Colonic mucosa (tissue), 4 donors: Measurements from ENCODE around the gene DISP2. TPM values are rescaled to one million over a fixed set of nuclear protein-coding genes. Genes with fewer than 3 reads are reported as not detected.

Source experiments
- DNase-seq: peaks from one replicate; pipeline ENCODE4 v3.0.0-alpha.2; 2020
- H3K27ac ChIP-seq: fragments of 200-600 bp; one replicate; pipeline ENCODE4 v1.8.0; 2021
- H3K27me3 ChIP-seq: fragments of 200-600 bp; one replicate; pipeline ENCODE4 v1.8.0; 2021
- H3K36me3 ChIP-seq: fragments of 200-600 bp; one replicate; pipeline ENCODE4 v1.8.0; 2021
- H3K4me1 ChIP-seq: fragments of 200-600 bp; one replicate; pipeline ENCODE4 v1.8.0; 2021; ENCODE audit warnings: mild to moderate bottlenecking
- H3K4me3 ChIP-seq: fragments of 200-600 bp; one replicate; pipeline ENCODE4 v1.8.0; 2021
- H3K9ac ChIP-seq, 2 donors: one replicate each; pipeline ENCODE4 v1.7.0; 2013; ENCODE audit warnings: control low read depth in 2 of 2, low read depth in 2 of 2, low read length in 2 of 2
- H3K9me3 ChIP-seq: fragments of 200-600 bp; one replicate; pipeline ENCODE4 v1.8.0; 2021
- CTCF ChIP-seq: fragments of 200-600 bp; IDR thresholded peaks from one replicate; pipeline ENCODE4 v1.8.0; 2022; ENCODE audit warnings: antibody characterized with exemption, mild to moderate bottlenecking
- intact Hi-C: fragments of 100-400 bp; cut with DNase I; formaldehyde crosslinking; loops from one replicate; pipeline ENCODE4 v1.14.1; 2022
- total RNA-seq, 2 donors: library from RNA; stranded (reverse); fragmentation: NEBNext Ultra II Directional in 1 of 2; extraction: Animal tissue kit (Norgen Biotek cat#: 25700) in 1 of 2; gene quantifications; one replicate each; pipeline ENCODE4 v1.2.1, GENCODE V29; 2021
- donor health status: healthy.
- donor health status: DM: no; HTN: no; CAD: no.
- donor health status: DM: no; HTN: no; CAD: no.

The DISP2 gene
- total RNA-seq, 2 donors from 2014 or later, result 12.6 to 16.3 TPM

GRCh38 chr15:40323953-40324937 lies 33.8 kb upstream of the DISP2 start:
- Histone ChIP-seq H3K4me3 (peak overlapping the region; percentile 81), H3K27me3 (no peaks in the 10 kb centered on the region), H3K36me3 (no peaks in the 10 kb centered on the region), H3K4me1 (peaks cover 5% of the 10 kb centered on the region), H3K9ac (peak overlapping the region; percentile 66 to 70), H3K9me3 (no peaks in the 10 kb centered on the region), H3K27ac (peak overlapping the region; percentile 28)
- intact Hi-C loops, result loop anchor here (5.0 kb wide), 2 partner anchors 43 to 98 kb away; no protein-coding TSS in a partner anchor
- TF ChIP-seq CTCF, result no peak
- DNase-seq, result no peak

- Histone ChIP-seq H3K9ac (peak overlapping the region; percentile 66 to 70), H3K27me3 (no peaks in the 10 kb centered on the region), H3K27ac (peak overlapping the region; percentile 28), H3K4me1 (peaks cover 5% of the 10 kb centered on the region), H3K4me3 (peak overlapping the region; percentile 81), H3K36me3 (no peaks in the 10 kb centered on the region), H3K9me3 (no peaks in the 10 kb centered on the region)
- TF ChIP-seq CTCF, result no peak
- no peak for DNase-seq
- intact Hi-C loops, result no loop called here
Observed at GRCh38 chr15:40325188-40325587, 32.8 kb upstream of the DISP2 start.

DNA sequence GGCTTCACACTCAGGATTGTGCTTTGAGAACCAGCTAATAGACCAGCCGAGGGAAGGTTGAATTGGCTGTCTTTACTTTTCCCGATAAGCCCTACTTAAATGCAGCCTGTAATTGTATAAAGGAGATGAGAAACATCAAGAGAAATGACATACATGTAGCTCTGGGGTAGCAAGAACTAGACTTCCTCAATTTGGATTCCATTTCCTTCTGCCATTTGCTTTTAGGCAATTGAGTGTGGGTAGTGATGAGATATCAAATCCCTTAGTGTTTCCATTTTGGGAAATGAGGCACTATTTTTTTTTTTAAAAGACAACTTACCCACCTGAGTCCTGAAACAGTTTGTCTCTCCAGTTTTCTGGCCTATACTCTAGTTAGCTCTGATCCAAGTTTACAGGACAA lies 32.3 kb upstream of the DISP2 start:
- Histone ChIP-seq H3K27me3 (no peaks in the 10 kb centered on the region), H3K4me3 (no peak overlapping the region), H3K36me3 (no peaks in the 10 kb centered on the region), H3K27ac (no peak overlapping the region), H3K4me1 (peaks cover 5% of the 10 kb centered on the region), H3K9me3 (no peaks in the 10 kb centered on the region), H3K9ac (no peak overlapping the region)
- DNase-seq, result no peak
- TF ChIP-seq CTCF, result no peak
- intact Hi-C loops, result no loop called here

DNA sequence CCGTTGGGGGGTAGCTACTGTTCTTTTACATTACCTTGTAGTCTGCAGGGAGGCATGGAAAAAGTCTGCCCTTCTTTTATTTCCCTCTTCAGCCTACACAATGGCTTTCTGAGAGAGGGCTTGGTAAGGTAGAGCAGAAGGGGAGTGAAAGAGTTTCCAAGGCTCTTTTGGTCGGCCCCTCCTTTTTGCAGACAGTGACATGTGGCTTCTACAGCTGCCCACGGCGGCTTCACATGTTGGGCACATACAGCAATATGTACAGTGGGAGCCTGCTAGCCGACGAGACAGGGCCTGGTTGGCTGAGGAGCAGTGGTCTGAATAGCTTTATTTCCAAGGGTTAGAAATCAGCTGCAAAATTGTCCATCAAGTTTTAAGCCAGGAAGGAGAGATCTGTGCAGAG lies 30.6 kb upstream of the DISP2 start:
- H3K27ac ChIP-seq, result no peak overlapping the region
- no peak for TF ChIP-seq CTCF
- no peaks in the 10 kb centered on the region for H3K36me3 ChIP-seq
- H3K9ac ChIP-seq, result no peak overlapping the region
- no peak for DNase-seq
- H3K9me3 ChIP-seq, result no peaks in the 10 kb centered on the region
- intact Hi-C loops, result no loop called here
- H3K27me3 ChIP-seq, result no peaks in the 10 kb centered on the region
- H3K4me1 ChIP-seq, result peaks cover 5% of the 10 kb centered on the region
- no peak overlapping the region for H3K4me3 ChIP-seq

GRCh38 chr15:40328176-40328575 lies 29.8 kb upstream of the DISP2 start:
- Histone ChIP-seq H3K4me1 (no peaks in the 10 kb centered on the region), H3K27ac (no peak overlapping the region), H3K4me3 (no peak overlapping the region), H3K27me3 (no peaks in the 10 kb centered on the region), H3K9me3 (no peaks in the 10 kb centered on the region), H3K9ac (no peak overlapping the region), H3K36me3 (no peaks in the 10 kb centered on the region)
- DNase-seq, result no peak
- intact Hi-C loops, result no loop called here
- TF ChIP-seq CTCF, result no peak
